GM23248 (cell line): ENCODE results near the gene LSMEM2.

Experiments
- EZH2 ChIP-seq: fragments of 200-600 bp; sonication (generic); IDR thresholded peaks from 2 replicates; pipeline ENCODE4 v1.6.1; 2018; ENCODE audit warnings: antibody characterized with exemption, mild to moderate bottlenecking; ENCODE audit not compliant: insufficient read depth, poor library complexity, severe bottlenecking
- EZH2phosphoT487 ChIP-seq: fragments of 200-600 bp; sonication (generic); IDR thresholded peaks from 2 replicates; pipeline ENCODE4 v1.6.1; 2018; ENCODE audit warnings: antibody characterized with exemption, moderate library complexity, mild to moderate bottlenecking, low read depth; ENCODE audit not compliant: insufficient read depth

DNA sequence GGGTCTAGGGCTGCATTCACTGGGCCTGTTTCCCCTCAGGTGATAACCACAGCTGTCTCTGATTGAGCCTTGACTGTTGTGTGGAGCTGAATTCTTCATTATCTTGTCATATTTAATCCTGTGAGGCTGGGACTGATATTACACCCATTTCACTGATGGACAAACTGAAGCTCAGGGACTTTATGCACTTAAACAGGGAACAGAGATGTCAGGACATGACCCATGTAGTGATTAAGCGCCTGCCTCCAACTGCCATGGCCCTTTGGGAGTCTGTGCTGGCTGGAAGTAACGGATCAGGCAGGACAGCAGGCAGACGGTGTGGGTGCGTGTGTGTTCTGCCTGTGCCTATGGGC lies 35.4 kb upstream of the LSMEM2 start:
- TF ChIP-seq EZH2phosphoT487 = no peak
- no peak for TF ChIP-seq EZH2
